Upper lobe of right lung (tissue), 1 donor: ENCODE results near the gene PTGR3. TPM values are rescaled to one million over a fixed set of nuclear protein-coding genes. Genes with fewer than 3 reads are reported as not detected.

Experiments used
- ATAC-seq: fragments of 200-7000 bp; cut with Tn5 transposase; one replicate; pipeline ENCODE4 v1.9.1; 2020; ENCODE audit warnings: mild to moderate bottlenecking, moderate library complexity
- DNase-seq: peaks from one replicate; pipeline ENCODE4 v3.0.0-alpha.2; 2020
- H3K27ac ChIP-seq: fragments of 200-600 bp; one replicate; pipeline ENCODE4 v1.8.0; 2022
- H3K27me3 ChIP-seq: fragments of 200-600 bp; one replicate; pipeline ENCODE4 v1.8.0; 2022; ENCODE audit warnings: mild to moderate bottlenecking
- H3K36me3 ChIP-seq: fragments of 200-600 bp; one replicate; pipeline ENCODE4 v1.8.0; 2022
- H3K4me1 ChIP-seq: fragments of 200-600 bp; one replicate; pipeline ENCODE4 v1.8.0; 2022
- H3K4me3 ChIP-seq: fragments of 200-600 bp; one replicate; pipeline ENCODE4 v1.8.0; 2022; ENCODE audit warnings: mild to moderate bottlenecking
- H3K9me3 ChIP-seq: fragments of 200-600 bp; one replicate; pipeline ENCODE4 v1.8.0; 2022
- intact Hi-C: fragments of 100-400 bp; cut with DNase I; formaldehyde crosslinking; loops from one replicate; pipeline ENCODE4 v1.11.0; 2022
- total RNA-seq: library from RNA; stranded (reverse); fragmentation: NEBNext Ultra II Directional; extraction: Animal tissue kit (Norgen Biotek cat#: 25700); gene quantifications from one replicate; pipeline ENCODE4 v1.2.1, GENCODE V29; 2021
- TF ChIP-seq, protein P1 (sequence below): fragments of 200-600 bp; IDR thresholded peaks from one replicate; pipeline ENCODE4 v1.8.0; 2022; ENCODE audit warnings: antibody characterized with exemption
- donor health status: DM: no; HTN: yes; CAD: no; lungs with severe emphysema.

Gene PTGR3
- total RNA-seq, 1 donor from 2014 or later = 27.7 TPM

GRCh38 chr18:75159238-75159518 is 49.8 kb downstream of the PTGR3 start:
- Histone ChIP-seq H3K36me3 (no peaks in the 10 kb centered on the region), H3K27ac (no peak overlapping the region), H3K9me3 (no peaks in the 10 kb centered on the region), H3K4me1 (no peaks in the 10 kb centered on the region), H3K27me3 (no peaks in the 10 kb centered on the region), H3K4me3 (no peak overlapping the region)
- TF ChIP-seq, protein P1, sequence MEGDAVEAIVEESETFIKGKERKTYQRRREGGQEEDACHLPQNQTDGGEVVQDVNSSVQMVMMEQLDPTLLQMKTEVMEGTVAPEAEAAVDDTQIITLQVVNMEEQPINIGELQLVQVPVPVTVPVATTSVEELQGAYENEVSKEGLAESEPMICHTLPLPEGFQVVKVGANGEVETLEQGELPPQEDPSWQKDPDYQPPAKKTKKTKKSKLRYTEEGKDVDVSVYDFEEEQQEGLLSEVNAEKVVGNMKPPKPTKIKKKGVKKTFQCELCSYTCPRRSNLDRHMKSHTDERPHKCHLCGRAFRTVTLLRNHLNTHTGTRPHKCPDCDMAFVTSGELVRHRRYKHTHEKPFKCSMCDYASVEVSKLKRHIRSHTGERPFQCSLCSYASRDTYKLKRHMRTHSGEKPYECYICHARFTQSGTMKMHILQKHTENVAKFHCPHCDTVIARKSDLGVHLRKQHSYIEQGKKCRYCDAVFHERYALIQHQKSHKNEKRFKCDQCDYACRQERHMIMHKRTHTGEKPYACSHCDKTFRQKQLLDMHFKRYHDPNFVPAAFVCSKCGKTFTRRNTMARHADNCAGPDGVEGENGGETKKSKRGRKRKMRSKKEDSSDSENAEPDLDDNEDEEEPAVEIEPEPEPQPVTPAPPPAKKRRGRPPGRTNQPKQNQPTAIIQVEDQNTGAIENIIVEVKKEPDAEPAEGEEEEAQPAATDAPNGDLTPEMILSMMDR = no peak
- DNase-seq (no peak), ATAC-seq (no peak)
- intact Hi-C loops = no loop called here

Other genes with a start within 250 kb of the PTGR3 start
- gene TSHZ1, start 1.7 kb upstream of the PTGR3 start, total RNA-seq = 17.3 TPM
- not detected for gene SMIM21, start 218.6 kb upstream of the PTGR3 start, total RNA-seq